Dermis microvascular lymphatic vessel endothelial cell (primary cell): ENCODE measurements around the gene INSIG1. TPM values are rescaled to one million over a fixed set of nuclear protein-coding genes. Genes with fewer than 3 reads are reported as not detected.
A peak's percentile ranks its signal among the peaks of the same experiment; 100 is the strongest.

ENCODE experiments used
- DNase-seq, 2 donors: peaks; one replicate each; pipeline versions ENCODE4 v3.0.0 to v3.0.0-alpha.2; 2010; ENCODE audit warnings: low read depth in 2 of 2
- total RNA-seq: library from RNA; depleted of rRNA; stranded (reverse); fragments of >200 nt; gene quantifications from 2 replicates; pipeline ENCODE4 v1.2.1, GENCODE V29; 2014

INSIG1 gene
- total RNA-seq, 1 donor from 2014 or later = 80.5 TPM

GRCh38 chr7:155348806-155349205 lies 51.1 kb downstream of the INSIG1 start:
- no peak for DNase-seq

- no peak for DNase-seq
These were observed 52.1 kb downstream of the INSIG1 start for GRCh38 chr7:155349601-155350331.

GRCh38 chr7:155351120-155351870 lies 53.6 kb downstream of the INSIG1 start:
- DNase-seq = no peak

- no peak for DNase-seq
These were observed 54.5 kb downstream of the INSIG1 start for GRCh38 chr7:155352076-155352752.

- DNase-seq = no peak
These were observed 55.1 kb downstream of the INSIG1 start for GRCh38 chr7:155352753-155353115.

GRCh38 chr7:155353256-155353897 lies 55.7 kb downstream of the INSIG1 start:
- no peak for DNase-seq

GRCh38 chr7:155354371-155355048 lies 56.8 kb downstream of the INSIG1 start:
- DNase-seq = no peak

GRCh38 chr7:155355176-155355575 lies 57.5 kb downstream of the INSIG1 start:
- no peak for DNase-seq

- DNase-seq = no peak
These were observed 58.1 kb downstream of the INSIG1 start for GRCh38 chr7:155355745-155356144.

- DNase-seq = peak in 1 of 2 donors; percentile 22
These were observed 58.8 kb downstream of the INSIG1 start for GRCh38 chr7:155356323-155357105.

GRCh38 chr7:155357573-155358041 lies 59.9 kb downstream of the INSIG1 start:
- DNase-seq = no peak

- no peak for DNase-seq
These were observed 60.6 kb downstream of the INSIG1 start for GRCh38 chr7:155358066-155358947.

GRCh38 chr7:155358948-155359712 lies 61.5 kb downstream of the INSIG1 start:
- DNase-seq = no peak

Other genes starting within 250 kb of the INSIG1 start
- not detected in 2 replicates for gene HTR5A, start 227.6 kb upstream of the INSIG1 start, total RNA-seq
- under 0.01 TPM in 1 of 2 replicates, not detected in the other for gene EN2, start 160.3 kb downstream of the INSIG1 start, total RNA-seq
- gene CNPY1, start 248.7 kb downstream of the INSIG1 start, total RNA-seq = not detected in 2 replicates